Glutamatergic neuron (in vitro differentiated cells): ENCODE results near the gene TUT7. TPM values are rescaled to one million over a fixed set of nuclear protein-coding genes. Genes with fewer than 3 reads are reported as not detected.
A peak's percentile ranks its signal among the peaks of the same experiment; 100 is the strongest.

Source experiments
- DNase-seq: peaks from one replicate; pipeline ENCODE4 v3.0.0; 2022
- H3K27ac Mint-ChIP-seq: one replicate; pipeline ENCODE4 v1.8.0; 2020; ENCODE audit warnings: mild to moderate bottlenecking, mixed read lengths, inconsistent platforms; ENCODE audit not compliant: unreplicated experiment
- H3K27me3 Mint-ChIP-seq: one replicate; pipeline ENCODE4 v1.8.0; 2020; ENCODE audit warnings: mild to moderate bottlenecking, moderate library complexity, mixed read lengths, inconsistent platforms; ENCODE audit not compliant: unreplicated experiment
- H3K36me3 Mint-ChIP-seq: one replicate; pipeline ENCODE4 v1.8.0; 2020; ENCODE audit warnings: mild to moderate bottlenecking, mixed read lengths, inconsistent platforms; ENCODE audit not compliant: unreplicated experiment
- H3K4me1 Mint-ChIP-seq: one replicate; pipeline ENCODE4 v1.8.0; 2020; ENCODE audit warnings: mild to moderate bottlenecking, low read depth, mixed read lengths, inconsistent platforms; ENCODE audit not compliant: unreplicated experiment
- H3K4me3 Mint-ChIP-seq: one replicate; pipeline ENCODE4 v1.8.0; 2020; ENCODE audit warnings: mild to moderate bottlenecking, mixed read lengths, inconsistent platforms; ENCODE audit not compliant: unreplicated experiment
- H3K9me3 Mint-ChIP-seq: one replicate; pipeline ENCODE4 v1.8.0; 2020; ENCODE audit warnings: mild to moderate bottlenecking, moderate library complexity, mixed read lengths, inconsistent platforms; ENCODE audit not compliant: unreplicated experiment
- CTCF ChIP-seq: fragments of 200-600 bp; sonication (generic); IDR thresholded peaks from one replicate; pipeline ENCODE4 v1.5.0; 2021; ENCODE audit not compliant: partially characterized antibody, unreplicated experiment
- total RNA-seq: library from RNA; stranded (reverse); fragmentation: NEBNext Ultra II Directional; extraction: Animal tissue kit (Norgen Biotek cat#: 25700); gene quantifications from one replicate; pipeline ENCODE4 v1.2.1, GENCODE V29; 2021; ENCODE audit not compliant: unreplicated experiment

The TUT7 gene
- total RNA-seq, 1 donor from 2014 or later, result 29.4 TPM

- peaks cover 7% of the 10 kb centered on the region for H3K27me3 Mint-ChIP-seq
Observed at GRCh38 chr9:86354818-86355309, 654 bp upstream of the TUT7 start.

GRCh38 chr9:86353655-86354010 lies 577 bp downstream of the TUT7 start:
- Mint-ChIP-seq H3K36me3 (no peaks in the 10 kb centered on the region), H3K27ac (peak overlapping the region; percentile 98), H3K27me3 (peaks cover 7% of the 10 kb centered on the region), H3K9me3 (no peaks in the 10 kb centered on the region), H3K4me3 (peak overlapping the region; percentile 100), H3K4me1 (peaks cover 10% of the 10 kb centered on the region)
- no peak for TF ChIP-seq CTCF
- no peak for DNase-seq

More at GRCh38 chr9:86354818-86355309, 654 bp upstream of the TUT7 start:
- Mint-ChIP-seq H3K27ac (peak overlapping the region; percentile 36), H3K9me3 (no peaks in the 10 kb centered on the region), H3K4me3 (peak overlapping the region; percentile 90), H3K4me1 (peaks cover 10% of the 10 kb centered on the region), H3K36me3 (no peaks in the 10 kb centered on the region)
- DNase-seq, result no peak
- peak; percentile 37 for TF ChIP-seq CTCF

GRCh38 chr9:86352440-86353077 lies 1.7 kb downstream of the TUT7 start:
- Mint-ChIP-seq H3K27me3 (peaks cover 7% of the 10 kb centered on the region), H3K4me1 (peaks cover 10% of the 10 kb centered on the region), H3K27ac (peak overlapping the region; percentile 40), H3K4me3 (peak overlapping the region; percentile 100), H3K36me3 (no peaks in the 10 kb centered on the region), H3K9me3 (no peaks in the 10 kb centered on the region)
- no peak for DNase-seq
- no peak for TF ChIP-seq CTCF

- no peak for TF ChIP-seq CTCF
- no peaks in the 10 kb centered on the region for H3K36me3 Mint-ChIP-seq
- DNase-seq, result no peak
- peaks cover 7% of the 10 kb centered on the region for H3K27me3 Mint-ChIP-seq
- peaks cover 10% of the 10 kb centered on the region for H3K4me1 Mint-ChIP-seq
- no peak overlapping the region for H3K4me3 Mint-ChIP-seq
- no peaks in the 10 kb centered on the region for H3K9me3 Mint-ChIP-seq
- H3K27ac Mint-ChIP-seq, result no peak overlapping the region
Observed at GRCh38 chr9:86351880-86352279, 2.3 kb downstream of the TUT7 start.

- TF ChIP-seq CTCF, result no peak
- H3K27me3 Mint-ChIP-seq, result peaks cover 7% of the 10 kb centered on the region
Observed at GRCh38 chr9:86350006-86350760, 4.0 kb downstream of the TUT7 start.

More at GRCh38 chr9:86350006-86350760, 4.0 kb downstream of the TUT7 start:
- H3K27ac Mint-ChIP-seq, result no peak overlapping the region
- H3K4me1 Mint-ChIP-seq, result peaks cover 10% of the 10 kb centered on the region
- DNase-seq, result no peak
- no peaks in the 10 kb centered on the region for H3K9me3 Mint-ChIP-seq
- H3K4me3 Mint-ChIP-seq, result no peak overlapping the region
- no peaks in the 10 kb centered on the region for H3K36me3 Mint-ChIP-seq
